Stimulated activated CD8-positive, alpha-beta memory T cell treated with anti-CD3 and anti-CD28 coated beads, Interleukin-15, amount 100 ng/mL, for 48 hours (primary cell): ENCODE results near the gene FARP1.

Experiments
- DNase-seq, 2 donors: peaks; one replicate each; pipeline ENCODE4 v3.0.0-alpha.2; 2020; ENCODE audit warnings: low read depth in 2 of 2

The FARP1 gene

GRCh38 chr13:98309569-98310335 is 166.9 kb downstream of the FARP1 start:
- DNase-seq = no peak

GRCh38 chr13:98310485-98311199 is 167.7 kb downstream of the FARP1 start:
- DNase-seq = no peak

- DNase-seq = no peak
These were observed 168.3 kb downstream of the FARP1 start for GRCh38 chr13:98311200-98311548.

- DNase-seq = no peak
These were observed 169.7 kb downstream of the FARP1 start for GRCh38 chr13:98312606-98313005.

GRCh38 chr13:98313023-98313921 is 170.4 kb downstream of the FARP1 start:
- DNase-seq = no peak

- DNase-seq = no peak
These were observed 171.0 kb downstream of the FARP1 start for GRCh38 chr13:98313922-98314292.

GRCh38 chr13:98315466-98315865 is 172.6 kb downstream of the FARP1 start:
- DNase-seq = no peak

- DNase-seq = no peak
These were observed 173.0 kb downstream of the FARP1 start for GRCh38 chr13:98315902-98316301.

- no peak for DNase-seq
These were observed 174.8 kb downstream of the FARP1 start for GRCh38 chr13:98317573-98318171.

GRCh38 chr13:98318263-98318878 is 175.5 kb downstream of the FARP1 start:
- no peak for DNase-seq

GRCh38 chr13:98320561-98321105 is 177.7 kb downstream of the FARP1 start:
- no peak for DNase-seq

GRCh38 chr13:98321395-98321794 is 178.5 kb downstream of the FARP1 start:
- no peak for DNase-seq

GRCh38 chr13:98322091-98322718 is 179.3 kb downstream of the FARP1 start:
- no peak for DNase-seq

- DNase-seq = no peak
These were observed 181.2 kb downstream of the FARP1 start for GRCh38 chr13:98324105-98324504.

- no peak for DNase-seq
These were observed 182.8 kb downstream of the FARP1 start for GRCh38 chr13:98325724-98326123.

- DNase-seq = no peak
These were observed 183.4 kb downstream of the FARP1 start for GRCh38 chr13:98326291-98326690.

- DNase-seq = no peak
These were observed 184.7 kb downstream of the FARP1 start for GRCh38 chr13:98327371-98328270.

- DNase-seq = no peak
These were observed 185.6 kb downstream of the FARP1 start for GRCh38 chr13:98328511-98328910.

- no peak for DNase-seq
These were observed 189.3 kb downstream of the FARP1 start for GRCh38 chr13:98332222-98332621.

- DNase-seq = no peak
These were observed 189.8 kb downstream of the FARP1 start for GRCh38 chr13:98332691-98333090.
